Transverse colon (tissue), 4 donors: Measurements from ENCODE around the gene PKMYT1. TPM values are rescaled to one million over a fixed set of nuclear protein-coding genes. Genes with fewer than 3 reads are reported as not detected.

Experiments used
- DNase-seq: peaks from one replicate; pipeline ENCODE4 v3.0.0-alpha.2; 2019
- H3K27ac ChIP-seq, 4 donors: fragments of 200-600 bp; sonication (generic); 2 replicates each; pipeline ENCODE4 v1.5.1; 2016 to 2018; ENCODE audit warnings: inconsistent platforms in 4 of 4
- H3K27me3 ChIP-seq: fragments of 200-600 bp; sonication (generic); 2 replicates; pipeline ENCODE4 v1.5.1; 2017; ENCODE audit warnings: inconsistent platforms
- H3K36me3 ChIP-seq, 4 donors: fragments of 200-600 bp; sonication (generic); 2 replicates each; pipeline ENCODE4 v1.5.1; 2017 to 2019; ENCODE audit warnings: inconsistent platforms in 4 of 4
- H3K4me1 ChIP-seq, 4 donors: fragments of 200-600 bp; sonication (generic); 2 replicates each; pipeline ENCODE4 v1.5.1; 2017 to 2020; ENCODE audit warnings: inconsistent platforms in 4 of 4
- H3K4me3 ChIP-seq, 4 donors: fragments of 200-600 bp; sonication (generic); 1 replicate in 1 of 4; 2 replicates in 3 of 4; pipeline versions ENCODE4 v1.5.1 to v1.6.1; 2017 to 2019; ENCODE audit warnings: inconsistent platforms in 4 of 4
- H3K9me3 ChIP-seq, 2 donors: fragments of 200-600 bp; sonication (generic); 2 replicates each; pipeline ENCODE4 v1.5.1; 2017 to 2019; ENCODE audit warnings: inconsistent platforms in 2 of 2
- EP300 ChIP-seq: sonication (generic); formaldehyde crosslinking; IDR thresholded peaks from one replicate; pipeline ENCODE4 v1.6.1; 2017; ENCODE audit warnings: antibody characterized with exemption, low read depth
- POLR2A ChIP-seq: fragments of 450-650 bp; IDR thresholded peaks from one replicate; pipeline ENCODE4 v1.6.1; 2016; ENCODE audit warnings: antibody characterized with exemption, mild to moderate bottlenecking, moderate library complexity
- POLR2AphosphoS5 ChIP-seq, 3 donors: sonication (generic); formaldehyde crosslinking; IDR thresholded peaks; one replicate each; pipeline ENCODE4 v1.6.1; 2016; ENCODE audit warnings: antibody characterized with exemption in 3 of 3
- WGBS, 2 donors: methylation state at CpG; one replicate each; pipeline ENCODE4 v1.1.5; 2018; ENCODE audit warnings: low coverage in 1 of 2; 5-methylcytosine and 5-hydroxymethylcytosine counted together
- in situ Hi-C, 4 donors: fragments of 200-750 bp; cut with MboI; loops; one replicate each; pipeline versions ENCODE4 v1.15.0 to v1.15.1; 2017; ENCODE audit warnings: low sequenced_read_pairs in 3 of 4, low pct_ligation_motif_present in 1 of 4, low pct_unique_long_range_greater_than_20kb in 1 of 4
- intact Hi-C: fragments of 100-400 bp; cut with DNase I; formaldehyde crosslinking; loops from one replicate; pipeline ENCODE4 v1.15.1; 2023; ENCODE audit warnings: low total_unique reads
- total RNA-seq, 4 donors: library from RNA; depleted of rRNA; stranded (reverse); fragments of >200 nt; gene quantifications; one replicate each; pipeline ENCODE4 v1.1.0, GENCODE V29; 2016
- TF ChIP-seq, protein P1 (sequence below), 5 experiments: fragments of 200-600 bp in 3 of 5; fragments of 450-650 bp in 2 of 5; sonication (generic) in 3 of 5; IDR thresholded peaks; 1 replicate in 2 of 5; 2 replicates in 3 of 5; pipeline ENCODE4 v1.5.1; 2016 to 2017; ENCODE audit warnings: antibody characterized with exemption in 5 of 5, inconsistent platforms in 3 of 5, mild to moderate bottlenecking in 2 of 5, moderate library complexity in 1 of 5

The PKMYT1 gene
- total RNA-seq, 4 donors from 2014 or later = 0.55 to 3.6 (median 3.0) TPM; not detected in 1

DNA sequence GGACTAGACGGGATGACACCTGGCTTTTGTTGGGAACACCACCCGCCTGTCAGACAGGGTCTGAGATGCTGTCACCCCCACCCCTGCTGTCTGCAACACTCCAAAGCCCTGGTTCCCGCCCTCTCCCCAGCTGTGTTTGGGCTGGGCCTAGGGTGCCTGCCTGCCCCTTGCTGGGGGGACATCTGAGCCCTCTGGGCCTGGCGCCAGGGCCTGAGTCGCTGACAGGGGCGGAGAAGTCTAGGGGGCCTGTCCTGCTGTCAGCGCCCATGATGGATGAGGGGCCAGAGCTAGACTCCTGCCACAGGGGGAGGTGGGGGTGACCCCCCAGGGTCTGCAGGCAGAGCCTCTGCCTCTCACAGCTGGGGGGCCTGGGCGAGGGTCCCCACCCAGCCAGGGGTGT is 7.6 kb upstream of the PKMYT1 start:
- in situ Hi-C loops = no loop called here
- TF ChIP-seq POLR2AphosphoS5 (IDR thresholded peaks at IDR 0.05) = no peak
- no peaks in the 10 kb centered on the region for H3K9me3 ChIP-seq
- intact Hi-C loops = no loop called here
- H3K27ac ChIP-seq = no peak overlapping the region
- H3K36me3 ChIP-seq = no peaks in the 10 kb centered on the region
- H3K27me3 ChIP-seq = peaks cover 5% of the 10 kb centered on the region
- 69% methylated on average over 5 of the region's 8 CpGs; no CpG with 5 or more reads in 1 of the 2 donors for WGBS, 2 donors
- peaks cover 0 to 17% (median 11%) of the 10 kb centered on the region in 4 donors for H3K4me1 ChIP-seq
- no peak overlapping the region for H3K4me3 ChIP-seq
- DNase-seq = no peak

DNA sequence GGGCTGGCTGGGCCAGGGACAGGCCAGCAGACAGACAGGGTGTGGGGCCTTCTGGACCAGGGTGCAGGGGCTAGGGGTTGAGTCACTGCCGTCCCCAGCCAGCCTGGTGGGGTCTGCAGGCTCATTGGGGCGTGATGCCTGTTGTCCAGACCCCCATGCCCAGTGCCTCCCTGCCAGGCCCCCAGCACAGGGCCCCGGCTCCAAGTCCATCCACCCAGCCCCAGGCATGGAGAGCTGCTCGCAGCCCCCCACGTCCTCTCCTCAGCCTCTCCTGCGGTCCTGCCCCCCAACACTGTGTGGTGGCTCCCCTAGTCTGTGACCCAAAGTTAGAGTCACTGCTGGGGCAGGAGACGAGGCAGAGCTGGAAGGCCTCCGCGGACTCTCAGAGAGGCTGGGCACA is 7.0 kb upstream of the PKMYT1 start:
- H3K27ac ChIP-seq = no peak overlapping the region
- intact Hi-C loops = no loop called here
- peaks cover 5% of the 10 kb centered on the region for H3K27me3 ChIP-seq
- in situ Hi-C loops = no loop called here
- no peaks in the 10 kb centered on the region for H3K9me3 ChIP-seq
- TF ChIP-seq POLR2A = no peak
- no peak for TF ChIP-seq EP300
- TF ChIP-seq, protein P1, sequence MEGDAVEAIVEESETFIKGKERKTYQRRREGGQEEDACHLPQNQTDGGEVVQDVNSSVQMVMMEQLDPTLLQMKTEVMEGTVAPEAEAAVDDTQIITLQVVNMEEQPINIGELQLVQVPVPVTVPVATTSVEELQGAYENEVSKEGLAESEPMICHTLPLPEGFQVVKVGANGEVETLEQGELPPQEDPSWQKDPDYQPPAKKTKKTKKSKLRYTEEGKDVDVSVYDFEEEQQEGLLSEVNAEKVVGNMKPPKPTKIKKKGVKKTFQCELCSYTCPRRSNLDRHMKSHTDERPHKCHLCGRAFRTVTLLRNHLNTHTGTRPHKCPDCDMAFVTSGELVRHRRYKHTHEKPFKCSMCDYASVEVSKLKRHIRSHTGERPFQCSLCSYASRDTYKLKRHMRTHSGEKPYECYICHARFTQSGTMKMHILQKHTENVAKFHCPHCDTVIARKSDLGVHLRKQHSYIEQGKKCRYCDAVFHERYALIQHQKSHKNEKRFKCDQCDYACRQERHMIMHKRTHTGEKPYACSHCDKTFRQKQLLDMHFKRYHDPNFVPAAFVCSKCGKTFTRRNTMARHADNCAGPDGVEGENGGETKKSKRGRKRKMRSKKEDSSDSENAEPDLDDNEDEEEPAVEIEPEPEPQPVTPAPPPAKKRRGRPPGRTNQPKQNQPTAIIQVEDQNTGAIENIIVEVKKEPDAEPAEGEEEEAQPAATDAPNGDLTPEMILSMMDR (IDR thresholded peaks at IDR 0.05) = no peak
- H3K36me3 ChIP-seq = no peaks in the 10 kb centered on the region
- H3K4me1 ChIP-seq = peaks cover 0 to 17% (median 11%) of the 10 kb centered on the region in 4 donors
- 83% methylated on average over 9 of the region's 9 CpGs; no CpG with 5 or more reads in 1 of the 2 donors for WGBS, 2 donors
- no peak for DNase-seq
- H3K4me3 ChIP-seq = no peak overlapping the region

DNA sequence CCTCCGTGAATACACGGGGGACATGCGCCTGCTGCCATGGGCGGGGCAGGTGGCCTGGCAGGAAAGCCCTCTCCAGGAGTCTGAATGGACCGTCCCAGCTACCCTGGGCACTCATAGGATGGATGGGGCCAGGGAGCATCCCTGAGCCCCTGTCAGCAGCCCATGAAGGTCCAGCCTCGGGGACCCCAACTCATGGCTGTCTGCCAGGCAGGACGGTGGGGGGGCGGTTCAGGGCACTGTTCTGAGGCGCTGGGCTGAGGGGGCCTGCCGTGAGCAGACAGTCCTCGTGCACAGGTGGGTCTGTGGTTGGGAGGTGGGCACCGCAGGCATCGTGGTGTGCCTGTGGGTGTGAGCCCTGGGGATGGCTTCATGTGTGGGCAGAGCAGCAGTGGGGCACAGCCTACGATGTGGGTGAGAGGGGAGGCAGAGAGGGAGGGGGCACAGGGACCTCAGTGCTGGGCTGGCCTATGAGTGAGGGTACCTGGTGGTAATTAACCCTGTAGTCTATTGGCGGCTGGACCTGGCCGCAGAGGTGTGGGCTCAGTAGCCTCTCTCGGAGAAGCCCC is 6.5 kb upstream of the PKMYT1 start:
- intact Hi-C loops = no loop called here
- Histone ChIP-seq H3K9me3 (no peaks in the 10 kb centered on the region), H3K4me1 (peaks cover 0 to 17% (median 11%) of the 10 kb centered on the region in 4 donors), H3K4me3 (no peak overlapping the region), H3K27me3 (peaks cover 5% of the 10 kb centered on the region), H3K27ac (no peak overlapping the region), H3K36me3 (no peaks in the 10 kb centered on the region)
- in situ Hi-C loops = no loop called here
- WGBS, 2 donors = 76% methylated on average over 14 of the region's 17 CpGs; no CpG with 5 or more reads in 1 of the 2 donors
- DNase-seq = no peak
- no peak for TF ChIP-seq POLR2A

DNA sequence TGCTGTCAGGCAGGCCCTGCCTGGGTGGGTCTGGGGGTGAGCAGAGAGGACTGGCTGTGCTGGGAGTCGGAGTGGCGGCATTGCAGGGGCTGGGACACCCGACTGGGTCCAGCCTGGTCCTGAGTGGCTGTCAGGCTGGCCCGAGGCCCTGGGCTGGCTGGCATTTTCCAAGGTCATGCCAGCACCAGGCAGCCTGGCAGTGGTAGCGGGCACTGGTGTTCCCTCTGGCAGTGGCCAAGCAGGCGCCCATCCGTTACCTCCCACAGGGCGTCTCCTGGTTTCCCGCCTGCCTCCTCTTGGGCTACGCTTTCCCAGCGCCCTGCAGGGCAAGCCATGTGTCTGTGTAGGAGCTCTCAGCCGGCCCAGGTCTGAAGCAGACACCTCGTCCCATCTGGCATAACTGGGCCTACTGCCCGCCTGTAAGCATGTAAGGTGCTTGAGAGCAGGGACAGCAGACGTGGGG is 5.7 kb upstream of the PKMYT1 start:
- WGBS, 2 donors = 84% methylated on average over 13 of the region's 15 CpGs; no CpG with 5 or more reads in 1 of the 2 donors

DNA sequence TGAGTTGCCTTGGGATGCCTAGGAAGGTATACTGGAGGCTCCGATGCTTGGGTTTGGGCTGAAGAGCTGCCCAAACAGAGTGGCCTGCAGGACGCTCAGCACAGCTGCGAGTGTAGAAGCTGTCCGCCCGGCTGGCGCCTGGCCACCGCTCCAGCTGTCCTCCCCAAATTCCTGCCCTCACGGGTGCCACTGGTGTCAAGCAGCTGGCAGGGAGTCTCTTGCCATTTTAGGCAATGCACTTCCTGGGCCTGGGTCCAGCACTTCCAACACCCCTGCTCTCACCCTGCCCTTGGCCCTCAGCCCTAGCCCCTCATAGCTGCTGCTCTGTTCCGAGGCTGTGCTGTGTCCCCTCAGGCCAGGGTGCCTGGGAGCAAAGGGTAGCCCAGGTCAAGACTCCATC is 5.2 kb upstream of the PKMYT1 start:
- Histone ChIP-seq H3K9me3 (no peaks in the 10 kb centered on the region), H3K27ac (no peak overlapping the region), H3K27me3 (peaks cover 5% of the 10 kb centered on the region), H3K36me3 (no peaks in the 10 kb centered on the region), H3K4me1 (peaks cover 0 to 19% (median 13%) of the 10 kb centered on the region in 4 donors), H3K4me3 (no peak overlapping the region)
- DNase-seq = no peak
- in situ Hi-C loops = no loop called here
- 77 to 80% methylated on average over 1 to 9 of the region's 9 CpGs for WGBS, 2 donors
- TF ChIP-seq, protein P1 (IDR thresholded peaks at IDR 0.05) = no peak
- TF ChIP-seq EP300 (no peak), POLR2AphosphoS5 (IDR thresholded peaks at IDR 0.05) (no peak)
- intact Hi-C loops = no loop called here

More for the DNA sequence above, 5.7 kb upstream of the PKMYT1 start:
- Histone ChIP-seq H3K4me1 (peaks cover 0 to 21% (median 12%) of the 10 kb centered on the region in 4 donors), H3K27ac (no peak overlapping the region), H3K4me3 (no peak overlapping the region), H3K9me3 (no peaks in the 10 kb centered on the region), H3K36me3 (no peaks in the 10 kb centered on the region), H3K27me3 (peaks cover 5% of the 10 kb centered on the region)
- in situ Hi-C loops = no loop called here
- intact Hi-C loops = no loop called here
- TF ChIP-seq, protein P1 (IDR thresholded peaks at IDR 0.05) = no peak
- no peak for DNase-seq
